Lower lobe of right lung (tissue), 2 donors: ENCODE measurements around the gene FBXO39. TPM values are rescaled to one million over a fixed set of nuclear protein-coding genes. Genes with fewer than 3 reads are reported as not detected.

Experiments
- ATAC-seq, 2 donors: fragments of 200-7000 bp; cut with Tn5 transposase; one replicate each; pipeline ENCODE4 v1.9.1; 2020 to 2022; ENCODE audit warnings: mild to moderate bottlenecking in 2 of 2, moderate library complexity in 2 of 2
- DNase-seq: peaks from one replicate; pipeline ENCODE4 v3.0.0-alpha.2; 2020
- H3K27ac ChIP-seq: fragments of 200-600 bp; one replicate; pipeline ENCODE4 v1.8.0; 2022
- H3K27me3 ChIP-seq: fragments of 200-600 bp; one replicate; pipeline ENCODE4 v1.8.0; 2022; ENCODE audit warnings: low read depth
- H3K36me3 ChIP-seq: fragments of 200-600 bp; one replicate; pipeline ENCODE4 v1.8.0; 2022; ENCODE audit warnings: mild to moderate bottlenecking
- H3K4me1 ChIP-seq: fragments of 200-600 bp; one replicate; pipeline ENCODE4 v1.8.0; 2022
- H3K4me3 ChIP-seq: fragments of 200-600 bp; one replicate; pipeline ENCODE4 v1.8.0; 2022; ENCODE audit warnings: mild to moderate bottlenecking
- H3K9me3 ChIP-seq: fragments of 200-600 bp; one replicate; pipeline ENCODE4 v1.8.0; 2022
- intact Hi-C: fragments of 100-400 bp; cut with DNase I; formaldehyde crosslinking; loops from one replicate; pipeline ENCODE4 v1.11.0; 2022
- total RNA-seq: library from RNA; stranded (reverse); fragmentation: NEBNext Ultra II Directional; extraction: Animal tissue kit (Norgen Biotek cat#: 25700); gene quantifications from one replicate; pipeline ENCODE4 v1.2.1, GENCODE V29; 2021
- TF ChIP-seq, protein P1 (sequence below): fragments of 200-600 bp; IDR thresholded peaks from one replicate; pipeline ENCODE4 v1.8.0; 2022; ENCODE audit warnings: antibody characterized with exemption, mild to moderate bottlenecking
- donor health status: DM: no; HTN: yes; CAD: no; lungs with severe emphysema.

The FBXO39 gene
- total RNA-seq, 1 donor from 2014 or later = not detected

DNA sequence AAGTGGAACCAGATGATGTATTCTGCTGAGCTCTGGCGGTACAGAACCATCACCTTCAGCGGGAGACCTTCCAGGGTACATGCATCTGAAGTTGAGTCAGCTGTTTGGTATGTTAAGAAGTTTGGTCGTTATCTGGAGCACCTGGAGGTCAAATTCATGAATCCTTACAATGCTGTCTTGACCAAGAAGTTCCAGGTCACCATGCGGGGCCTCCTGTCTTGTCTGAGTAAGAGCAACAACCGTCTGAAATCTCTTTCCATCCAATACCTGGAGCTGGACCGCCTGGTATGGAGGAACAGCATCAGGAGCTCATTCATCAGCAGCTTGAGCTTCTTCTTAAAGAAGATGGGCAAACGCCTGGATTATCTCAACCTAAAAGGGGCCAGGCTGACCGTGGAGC lies 4.0 kb downstream of the FBXO39 start:
- Histone ChIP-seq H3K27me3 (peaks cover 19% of the 10 kb centered on the region), H3K36me3 (no peaks in the 10 kb centered on the region), H3K4me3 (no peak overlapping the region), H3K27ac (no peak overlapping the region), H3K9me3 (peaks cover 2% of the 10 kb centered on the region), H3K4me1 (no peaks in the 10 kb centered on the region)
- ATAC-seq = no peak
- intact Hi-C loops = no loop called here
- TF ChIP-seq, protein P1, sequence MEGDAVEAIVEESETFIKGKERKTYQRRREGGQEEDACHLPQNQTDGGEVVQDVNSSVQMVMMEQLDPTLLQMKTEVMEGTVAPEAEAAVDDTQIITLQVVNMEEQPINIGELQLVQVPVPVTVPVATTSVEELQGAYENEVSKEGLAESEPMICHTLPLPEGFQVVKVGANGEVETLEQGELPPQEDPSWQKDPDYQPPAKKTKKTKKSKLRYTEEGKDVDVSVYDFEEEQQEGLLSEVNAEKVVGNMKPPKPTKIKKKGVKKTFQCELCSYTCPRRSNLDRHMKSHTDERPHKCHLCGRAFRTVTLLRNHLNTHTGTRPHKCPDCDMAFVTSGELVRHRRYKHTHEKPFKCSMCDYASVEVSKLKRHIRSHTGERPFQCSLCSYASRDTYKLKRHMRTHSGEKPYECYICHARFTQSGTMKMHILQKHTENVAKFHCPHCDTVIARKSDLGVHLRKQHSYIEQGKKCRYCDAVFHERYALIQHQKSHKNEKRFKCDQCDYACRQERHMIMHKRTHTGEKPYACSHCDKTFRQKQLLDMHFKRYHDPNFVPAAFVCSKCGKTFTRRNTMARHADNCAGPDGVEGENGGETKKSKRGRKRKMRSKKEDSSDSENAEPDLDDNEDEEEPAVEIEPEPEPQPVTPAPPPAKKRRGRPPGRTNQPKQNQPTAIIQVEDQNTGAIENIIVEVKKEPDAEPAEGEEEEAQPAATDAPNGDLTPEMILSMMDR = no peak
- DNase-seq = no peak

DNA sequence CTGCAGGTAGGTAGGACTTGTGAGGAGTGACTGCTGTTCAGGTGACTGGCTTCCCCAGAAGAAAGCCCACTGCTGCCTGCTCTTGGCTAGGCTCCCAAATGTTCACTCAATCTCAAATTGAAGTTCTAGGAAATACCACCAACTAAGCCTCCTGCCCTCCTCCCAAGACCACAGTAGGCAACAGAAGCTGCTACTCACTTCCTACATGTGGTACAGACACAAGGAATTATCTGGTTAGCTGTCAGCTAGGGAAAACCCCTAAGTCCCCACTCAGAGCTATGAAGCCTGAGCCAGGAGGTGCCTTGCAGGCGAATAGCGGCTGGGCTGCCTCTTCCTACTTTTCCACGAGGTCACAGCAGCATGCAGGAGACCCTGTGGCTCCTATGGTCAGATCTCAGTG lies 4.9 kb downstream of the FBXO39 start:
- H3K4me3 ChIP-seq = no peak overlapping the region
- H3K36me3 ChIP-seq = no peaks in the 10 kb centered on the region
- ATAC-seq (no peak), DNase-seq (no peak)
- H3K4me1 ChIP-seq = no peaks in the 10 kb centered on the region
- intact Hi-C loops = no loop called here
- no peaks in the 10 kb centered on the region for H3K9me3 ChIP-seq
- TF ChIP-seq, protein P1 = no peak
- H3K27me3 ChIP-seq = peaks cover 15% of the 10 kb centered on the region
- H3K27ac ChIP-seq = no peak overlapping the region

DNA sequence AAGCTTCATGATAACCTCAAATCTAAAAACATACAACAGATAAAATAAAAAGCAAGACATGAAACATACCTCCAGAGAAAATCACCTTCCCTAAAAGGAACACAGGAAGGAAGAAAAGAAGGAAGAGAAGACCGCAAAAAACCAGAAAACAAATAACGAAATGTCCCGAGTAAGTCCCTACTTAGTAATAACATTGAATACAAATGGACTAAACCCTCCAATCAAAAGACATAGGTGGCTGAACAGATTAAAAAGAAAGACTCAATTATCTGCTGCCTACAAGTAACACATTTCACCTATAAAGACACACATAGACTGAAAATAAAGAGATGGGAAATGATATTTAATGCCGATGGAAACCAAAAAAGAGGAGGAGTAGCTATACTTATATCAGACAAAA lies 6.2 kb downstream of the FBXO39 start:
- ATAC-seq (no peak), DNase-seq (no peak)
- Histone ChIP-seq H3K9me3 (no peaks in the 10 kb centered on the region), H3K4me1 (no peaks in the 10 kb centered on the region), H3K4me3 (no peak overlapping the region), H3K27ac (no peak overlapping the region), H3K27me3 (peaks cover 6% of the 10 kb centered on the region), H3K36me3 (no peaks in the 10 kb centered on the region)
- TF ChIP-seq, protein P1 = no peak
- intact Hi-C loops = no loop called here

DNA sequence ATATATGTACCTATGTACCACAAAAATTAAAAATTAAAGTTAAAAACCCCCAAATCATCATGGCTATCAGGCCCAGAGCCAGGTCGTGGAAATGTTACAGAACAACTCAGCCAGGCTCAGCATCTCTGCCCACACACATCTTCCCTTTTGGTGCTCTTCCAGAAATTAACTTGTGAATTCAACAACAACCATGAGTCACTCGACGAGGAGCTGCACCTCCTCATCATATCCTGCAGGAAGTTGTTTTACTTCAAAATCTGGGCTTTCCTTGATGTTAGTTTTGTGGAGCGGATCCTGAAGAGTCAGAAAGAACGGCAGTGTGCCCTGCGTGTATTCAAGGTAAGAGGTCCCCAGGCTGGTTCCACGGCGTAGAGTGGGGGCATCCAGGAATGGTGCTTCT lies 10.6 kb downstream of the FBXO39 start:
- ATAC-seq (no peak), DNase-seq (no peak)
- intact Hi-C loops = no loop called here
- Histone ChIP-seq H3K36me3 (no peaks in the 10 kb centered on the region), H3K4me3 (no peak overlapping the region), H3K4me1 (no peaks in the 10 kb centered on the region), H3K9me3 (no peaks in the 10 kb centered on the region), H3K27ac (no peak overlapping the region), H3K27me3 (peaks cover 16% of the 10 kb centered on the region)
- TF ChIP-seq, protein P1 = no peak

GRCh38 chr17:6787081-6787693 lies 11.2 kb downstream of the FBXO39 start:
- Histone ChIP-seq H3K4me1 (no peaks in the 10 kb centered on the region), H3K4me3 (no peak overlapping the region), H3K27ac (no peak overlapping the region), H3K36me3 (no peaks in the 10 kb centered on the region), H3K9me3 (no peaks in the 10 kb centered on the region), H3K27me3 (peaks cover 16% of the 10 kb centered on the region)
- intact Hi-C loops = no loop called here
- no peak for DNase-seq
- TF ChIP-seq, protein P1 = no peak
- ATAC-seq = no peak
